ENCODE results near the gene MGLL.
A peak's percentile ranks its signal among the peaks of the same experiment; 100 is the strongest.

MGLL gene

DNA sequence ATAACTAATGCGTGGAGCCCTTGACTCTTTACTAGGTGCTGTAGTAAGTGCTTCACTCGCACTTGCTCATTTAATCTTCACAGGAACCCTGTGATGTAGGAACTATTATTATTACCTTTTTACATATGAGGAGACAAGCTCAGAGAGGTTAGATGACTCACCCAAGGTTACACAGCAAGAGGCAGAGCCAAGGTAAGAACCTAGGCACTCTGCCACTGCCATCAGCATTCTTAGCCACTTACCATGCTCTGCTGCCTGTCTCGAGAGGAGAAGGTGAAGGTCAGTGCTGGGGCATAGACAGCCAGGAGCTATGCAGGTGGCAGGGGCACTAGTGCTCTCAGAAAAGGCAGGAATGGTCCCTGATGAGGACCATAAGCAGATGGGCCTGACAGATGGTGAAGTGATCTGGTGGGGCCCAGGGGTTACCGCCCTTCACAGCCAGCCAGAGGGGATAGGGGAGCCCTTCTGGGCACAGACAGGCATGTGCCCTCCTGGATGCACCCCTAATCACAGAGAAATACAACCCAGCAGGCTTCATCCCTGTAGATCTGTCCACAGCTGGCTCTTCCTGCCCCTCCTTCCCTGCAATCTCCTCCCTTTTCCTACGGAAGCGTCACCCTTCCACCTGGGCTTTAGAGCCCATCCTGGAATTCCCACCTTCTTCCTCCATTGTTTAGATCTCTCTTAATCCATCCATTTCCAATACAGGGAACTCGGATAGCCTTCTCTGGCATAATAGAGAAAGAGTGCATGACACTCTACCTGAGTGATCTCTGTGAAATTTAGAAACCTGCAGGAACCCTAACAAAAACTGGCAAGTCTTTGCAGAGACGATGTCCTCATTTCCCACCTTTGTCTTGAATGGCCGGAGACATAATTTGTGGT is 122.7 kb downstream of the MGLL start:
- no peak for DNase-seq

DNA sequence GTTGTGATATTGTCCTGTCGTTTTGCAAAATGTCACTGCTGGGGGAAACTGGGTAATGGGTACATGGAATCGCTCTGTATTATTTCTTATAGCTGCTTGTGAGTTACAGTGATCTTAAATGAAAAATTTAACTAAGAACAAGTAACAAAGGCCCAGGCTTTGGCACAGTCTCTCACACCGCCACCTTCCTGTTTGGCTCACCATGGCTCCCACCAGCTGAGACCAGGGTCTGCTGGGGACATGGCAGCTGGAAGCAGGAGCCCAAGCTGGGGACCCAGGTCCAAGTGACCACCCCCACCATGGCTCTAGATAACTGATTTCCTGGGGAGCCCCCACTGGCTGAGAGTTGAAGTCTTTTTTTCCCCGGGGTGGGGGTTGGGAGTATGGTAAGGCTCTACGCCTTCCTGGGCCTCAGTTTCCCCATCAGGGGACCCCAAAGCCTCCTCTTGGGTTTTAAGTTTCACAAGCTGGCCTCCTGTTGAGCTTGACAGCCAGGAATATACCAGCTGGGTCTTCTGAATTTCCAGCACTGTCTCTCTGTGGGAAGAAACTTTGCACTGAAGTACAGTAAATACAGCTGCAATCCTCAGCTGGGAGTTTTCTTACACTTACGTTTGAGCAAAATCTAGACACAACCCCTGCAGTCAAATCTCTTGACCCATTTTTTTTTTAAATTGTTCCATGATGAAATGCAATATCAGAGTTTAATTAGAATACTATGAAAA is 123.5 kb downstream of the MGLL start:
- DNase-seq, result no peak

DNA sequence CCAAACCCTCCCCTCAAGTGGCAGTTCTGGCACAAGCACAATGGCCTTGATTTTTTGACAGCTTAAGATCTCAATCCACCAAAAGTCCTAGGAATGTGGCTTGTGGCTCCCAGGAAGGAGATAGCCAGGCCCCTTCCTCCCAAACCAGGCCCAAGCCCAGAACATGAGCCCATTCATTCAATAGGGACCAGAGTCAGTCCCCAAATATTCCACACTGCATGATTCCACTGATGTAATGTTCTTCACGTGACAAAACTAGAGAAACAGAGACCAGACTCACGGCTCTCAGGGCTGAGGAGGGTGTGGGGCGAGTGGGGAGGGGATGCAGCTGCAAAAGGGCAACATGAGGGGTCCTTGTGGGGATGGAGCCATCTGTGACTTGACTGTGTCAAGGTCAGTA is 124.0 kb downstream of the MGLL start:
- no peak for DNase-seq

DNA sequence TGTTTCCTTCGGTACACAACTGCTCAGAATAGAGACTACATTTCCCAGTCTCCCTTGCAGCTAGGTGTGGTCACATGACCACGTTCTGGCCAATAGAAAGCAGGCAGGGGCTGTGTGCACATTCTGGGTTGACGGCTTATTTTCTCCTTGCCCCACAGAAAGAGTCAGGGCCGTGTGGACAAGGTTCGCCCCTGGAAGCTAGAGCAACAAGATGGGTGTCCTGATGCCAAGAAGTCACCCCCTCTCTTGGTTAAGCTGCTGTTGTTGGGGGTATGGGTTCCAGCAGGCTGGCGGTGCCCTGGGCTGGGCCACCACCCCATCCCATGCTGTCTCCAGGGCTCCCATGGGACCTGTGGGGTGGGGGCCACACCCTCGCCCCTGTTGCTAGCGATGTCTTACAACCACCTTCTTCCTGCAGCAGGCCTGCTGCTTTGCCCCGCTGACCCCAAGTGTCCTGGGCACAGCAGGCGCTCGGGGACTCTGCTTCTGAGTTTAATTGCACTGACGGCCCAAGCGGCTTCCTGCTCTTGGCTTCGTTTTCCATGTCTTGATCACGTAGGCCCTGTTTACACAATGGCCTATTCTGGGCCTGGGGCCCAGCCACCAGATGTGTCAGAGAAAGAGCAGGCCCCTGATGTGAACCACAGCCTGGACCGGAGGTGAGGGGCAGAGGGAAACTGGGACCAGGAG is 124.6 kb downstream of the MGLL start:
- DNase-seq, result no peak

DNA sequence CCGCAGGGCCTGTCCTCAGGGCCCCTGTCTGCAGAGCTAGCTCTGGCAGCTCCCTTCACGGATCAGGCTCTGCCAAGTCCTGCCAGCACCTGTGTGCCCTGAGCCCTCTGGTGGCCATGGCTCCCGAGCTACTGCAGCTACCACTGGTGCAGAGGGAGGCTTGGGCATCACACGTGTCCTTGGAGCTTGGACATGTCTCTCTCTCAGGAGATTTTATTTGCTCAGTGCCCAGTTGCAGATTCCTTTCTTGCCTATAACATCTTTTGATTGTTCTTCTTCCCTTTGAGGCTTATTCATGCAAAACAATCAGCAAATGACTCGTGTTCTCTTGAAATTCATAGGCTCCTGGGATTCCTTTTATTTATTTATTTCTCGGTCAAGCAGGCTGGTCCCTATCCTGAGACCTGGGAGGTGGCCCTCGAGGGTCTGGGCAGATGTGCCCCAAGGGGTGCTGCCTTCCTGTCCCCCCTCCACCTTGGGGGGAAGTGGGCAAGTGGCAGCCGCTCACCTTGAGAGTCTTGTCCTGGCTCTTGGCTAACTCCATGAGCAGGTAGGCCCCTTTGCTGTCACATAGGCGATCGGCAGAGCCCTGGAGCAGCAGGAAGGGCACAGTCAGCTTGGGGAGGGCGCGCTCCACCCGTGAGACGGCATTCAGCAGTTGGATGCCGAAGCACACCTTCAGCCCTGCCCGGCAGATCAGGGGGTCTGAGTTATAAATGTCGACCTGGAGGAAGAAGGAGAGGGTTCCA is 127.7 kb downstream of the MGLL start:
- DNase-seq, result no peak

DNA sequence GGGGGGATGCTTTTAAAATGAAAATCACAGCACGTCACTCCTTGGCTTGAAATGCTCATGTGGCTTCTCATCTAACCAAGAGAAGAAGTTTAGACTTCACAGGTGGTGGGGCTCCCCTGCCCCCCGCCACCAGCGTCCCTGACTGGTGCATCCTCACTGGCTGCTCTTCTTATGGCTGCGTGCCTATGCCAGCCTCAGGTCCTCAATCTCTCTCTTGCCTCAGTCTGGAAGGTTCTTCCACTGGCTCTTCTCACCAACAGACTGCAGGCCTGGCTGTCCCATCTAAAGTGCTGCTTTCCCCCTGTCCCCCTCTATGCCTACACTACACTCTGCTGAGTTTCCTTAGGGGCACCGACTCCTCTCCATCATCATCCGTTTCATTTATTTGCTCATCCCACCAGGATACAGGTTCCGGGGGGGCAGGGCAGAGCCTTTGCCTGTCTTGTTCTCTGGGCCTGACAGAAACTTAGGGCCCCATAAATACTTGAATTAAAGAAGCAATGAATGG is 128.9 kb downstream of the MGLL start:
- no peak for DNase-seq

DNA sequence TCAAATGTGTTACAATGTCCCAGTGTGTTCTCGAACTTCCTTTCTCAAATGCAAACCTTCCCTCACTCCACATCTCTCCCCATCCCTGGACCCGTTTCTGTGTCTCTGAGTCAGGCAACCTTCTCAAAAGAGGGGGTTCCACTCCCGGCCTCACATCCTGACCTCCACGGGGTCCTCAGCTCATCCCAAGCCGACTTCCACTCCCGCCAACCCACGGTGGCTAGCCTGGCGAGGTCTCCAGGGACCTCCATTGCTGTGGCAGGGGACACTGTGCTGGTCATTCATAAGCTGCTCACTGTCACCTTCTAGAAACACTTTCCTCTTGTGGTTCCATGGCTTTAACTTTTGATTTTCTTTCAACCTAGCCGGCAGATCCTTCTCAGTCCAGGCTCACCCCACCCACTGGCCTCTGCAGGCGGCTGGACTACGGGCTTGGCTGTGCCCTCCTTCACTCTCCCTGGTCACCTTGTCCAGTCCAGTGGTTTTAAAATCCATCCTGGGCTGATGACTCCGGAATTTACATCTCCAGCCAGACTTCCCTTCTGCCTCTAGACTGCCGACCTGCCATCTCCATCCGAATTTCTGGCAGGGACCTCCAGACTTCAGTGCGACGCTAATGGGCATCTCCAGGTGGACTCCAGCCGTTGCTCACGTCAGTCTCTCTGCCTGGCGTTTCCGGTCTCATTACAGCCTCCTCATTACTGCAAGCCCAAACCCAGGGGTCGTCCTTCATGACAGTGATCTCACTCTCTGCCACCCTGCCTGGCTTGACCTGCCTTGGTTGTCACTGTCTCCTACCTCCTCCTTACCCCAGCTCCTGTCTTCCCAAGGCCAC is 129.6 kb downstream of the MGLL start:
- DNase-seq, result no peak

DNA sequence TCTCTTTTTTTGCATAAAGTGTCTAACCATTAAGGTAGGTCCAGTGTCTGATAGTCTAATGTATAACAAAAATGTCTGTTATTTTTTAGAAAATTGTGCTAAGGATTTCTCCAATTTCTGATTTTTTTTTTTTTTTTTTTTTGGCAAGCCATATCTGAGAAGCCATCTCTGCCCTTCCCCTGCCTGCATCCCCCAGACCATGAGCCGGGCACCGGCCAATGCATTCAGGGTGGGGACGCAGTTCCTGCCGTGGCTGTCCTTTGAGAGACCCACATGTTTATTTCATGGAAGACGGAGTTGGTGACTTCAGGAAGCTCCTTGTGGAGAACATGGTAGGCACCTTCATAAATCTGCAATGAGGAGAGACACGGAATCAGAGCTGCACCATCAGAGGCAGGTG is 130.3 kb downstream of the MGLL start:
- no peak for DNase-seq

DNA sequence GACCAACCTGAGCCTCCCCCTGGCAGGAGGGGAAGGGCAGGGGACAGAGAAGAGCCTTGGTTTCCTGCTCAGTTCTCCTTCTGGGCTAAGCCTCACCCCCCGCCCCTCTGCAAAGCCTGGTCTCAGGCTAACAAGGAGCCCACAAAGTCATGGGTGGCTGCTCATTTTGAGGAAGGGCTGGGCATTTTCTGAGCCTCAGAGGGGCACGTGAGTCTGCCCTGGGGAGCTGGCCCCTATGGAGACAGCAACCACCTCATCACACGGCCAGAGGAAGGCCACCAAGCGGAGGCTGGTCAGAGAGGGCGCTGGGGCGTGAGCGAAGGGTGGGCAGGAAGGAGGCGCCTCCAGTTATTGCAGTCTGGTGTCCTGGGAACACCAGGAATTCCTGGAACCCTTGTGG is 130.8 kb downstream of the MGLL start:
- no peak for DNase-seq

DNA sequence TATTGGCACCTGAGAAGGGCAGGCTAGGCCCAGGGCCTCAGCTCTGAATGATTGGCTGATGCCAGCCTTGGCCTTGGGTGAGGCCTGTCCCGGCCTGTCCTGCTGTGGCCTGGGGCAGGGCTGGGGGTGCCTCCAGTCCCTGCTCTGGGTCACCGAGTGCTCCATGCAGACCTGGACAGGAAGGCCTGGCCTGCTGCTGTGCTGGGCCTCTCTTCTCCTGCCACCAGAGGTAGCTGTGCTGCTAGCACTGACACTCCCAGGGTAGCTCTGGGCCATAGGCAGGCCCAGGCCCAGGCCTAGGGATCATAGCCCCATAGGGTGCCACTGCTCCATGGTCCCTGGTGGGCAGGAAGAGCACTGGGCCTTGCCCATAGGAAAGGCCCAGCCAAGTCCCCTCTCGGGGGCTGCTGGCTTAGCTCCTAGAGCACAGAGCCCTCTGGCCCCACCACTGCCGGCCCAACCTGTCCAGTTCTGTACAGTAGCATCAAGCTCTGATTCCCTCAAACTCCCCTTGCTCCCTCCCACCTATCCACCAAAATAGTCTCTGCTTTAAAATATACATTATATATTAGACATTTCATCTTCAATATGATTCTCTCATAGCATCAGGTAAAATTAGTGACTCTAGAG is 131.4 kb downstream of the MGLL start:
- DNase-seq, result no peak

DNA sequence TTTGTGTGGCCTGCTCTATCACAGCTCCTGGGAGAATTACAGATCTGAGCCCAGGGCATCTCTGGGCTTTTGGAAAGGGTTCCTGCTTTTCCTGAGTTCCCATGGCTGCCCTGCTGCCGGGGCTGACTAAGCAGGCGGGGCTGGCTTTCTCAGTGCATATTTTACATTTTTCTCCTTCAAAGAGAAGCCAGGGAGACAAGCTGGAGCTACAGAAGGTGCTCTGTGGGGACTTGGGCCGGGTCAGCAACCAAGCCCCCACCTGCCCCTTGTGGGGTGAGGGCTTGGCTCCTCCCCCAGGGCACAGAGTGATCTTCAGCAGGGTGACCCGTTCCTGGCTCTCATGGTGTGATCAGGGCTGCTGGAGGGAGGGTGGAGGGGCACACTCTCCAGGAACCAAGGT is 132.2 kb downstream of the MGLL start:
- DNase-seq, result peak; percentile 12

DNA sequence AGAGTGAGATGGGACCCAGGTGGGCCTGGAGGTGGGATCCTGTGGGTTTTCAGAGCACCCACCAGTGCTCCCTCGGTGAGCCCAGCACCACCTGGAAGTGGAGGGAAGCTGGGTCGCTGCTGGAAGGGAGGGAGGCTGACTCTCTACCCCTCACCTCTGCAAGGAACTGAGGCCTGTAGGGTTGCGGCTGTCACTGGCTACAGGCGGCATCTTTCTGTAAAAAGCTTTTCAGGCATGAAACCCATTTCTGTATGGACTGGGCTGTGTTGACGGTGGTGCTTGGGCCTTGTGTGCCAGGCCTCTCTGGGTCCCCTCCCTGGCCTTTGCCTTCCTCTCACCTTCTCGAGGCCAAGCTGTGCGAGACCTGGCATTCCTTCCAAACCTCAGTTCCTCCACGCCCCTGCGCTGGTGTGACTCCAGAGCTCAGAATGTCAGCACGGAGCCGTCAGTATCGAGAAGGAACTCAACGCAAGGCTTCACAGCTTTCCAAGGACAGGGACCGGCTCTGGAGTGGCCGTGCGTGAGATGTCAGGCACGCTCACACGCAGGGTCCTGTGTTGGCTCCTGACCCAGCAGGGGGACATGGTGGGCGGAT is 133.0 kb downstream of the MGLL start:
- no peak for DNase-seq

DNA sequence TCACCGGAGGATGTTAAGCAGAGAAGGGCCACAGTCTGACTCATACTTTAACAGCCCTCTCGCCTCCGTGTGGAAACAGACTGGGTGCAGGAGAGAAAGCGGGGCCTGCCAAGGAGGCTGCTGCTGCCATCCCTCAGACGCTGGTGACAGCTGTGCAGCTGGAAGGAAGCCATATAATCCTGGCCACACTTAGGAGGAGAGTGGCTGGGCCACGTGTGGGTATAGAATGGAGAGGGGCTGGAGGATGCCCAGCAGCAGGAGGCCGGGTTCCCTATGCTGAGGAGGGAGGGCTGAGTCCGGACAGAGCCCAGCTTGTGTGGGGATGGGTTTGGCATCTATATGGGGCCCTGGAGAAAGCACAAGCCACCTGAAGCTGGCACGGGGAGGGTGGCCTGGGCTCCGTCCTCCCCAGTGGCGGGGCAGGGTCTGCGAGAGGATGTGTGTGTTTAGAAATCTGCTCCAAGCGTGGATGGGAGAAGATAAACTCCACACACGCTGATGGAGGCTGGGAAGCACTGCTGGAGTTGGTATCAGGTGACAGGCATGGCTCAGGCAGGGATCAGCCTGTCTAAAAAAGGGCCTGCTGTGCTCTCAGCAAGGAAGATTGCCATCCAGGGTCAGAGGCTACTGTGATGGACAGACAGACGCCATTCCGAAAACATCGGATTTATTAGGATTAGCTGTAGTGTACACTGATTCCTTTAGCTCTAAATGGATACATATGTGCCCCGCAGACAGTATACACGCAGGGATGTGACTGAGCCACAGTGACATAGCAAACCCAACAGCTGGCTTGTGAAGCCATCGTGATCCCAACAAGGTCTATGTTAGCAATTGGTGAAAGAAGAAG is 133.7 kb downstream of the MGLL start:
- no peak for DNase-seq

DNA sequence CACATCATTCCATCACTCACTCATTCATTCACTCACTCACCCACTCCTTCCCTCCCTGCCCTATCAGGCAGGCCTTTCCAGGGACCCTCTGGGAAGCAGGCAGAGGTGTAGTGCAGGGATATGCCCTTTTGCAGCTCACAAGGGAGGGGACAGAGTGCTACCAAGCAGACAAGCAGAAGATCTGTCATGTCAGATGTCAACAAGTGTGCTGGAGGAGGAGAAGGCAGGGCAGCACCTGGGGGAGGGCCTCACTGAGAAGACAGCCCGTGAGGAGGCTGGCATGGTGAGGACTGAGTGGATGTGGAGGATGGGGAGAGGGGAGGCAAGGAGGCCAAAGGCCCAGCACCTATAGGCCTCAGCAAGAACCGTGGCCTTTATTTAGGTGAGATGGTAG is 134.3 kb downstream of the MGLL start:
- DNase-seq, result no peak

DNA sequence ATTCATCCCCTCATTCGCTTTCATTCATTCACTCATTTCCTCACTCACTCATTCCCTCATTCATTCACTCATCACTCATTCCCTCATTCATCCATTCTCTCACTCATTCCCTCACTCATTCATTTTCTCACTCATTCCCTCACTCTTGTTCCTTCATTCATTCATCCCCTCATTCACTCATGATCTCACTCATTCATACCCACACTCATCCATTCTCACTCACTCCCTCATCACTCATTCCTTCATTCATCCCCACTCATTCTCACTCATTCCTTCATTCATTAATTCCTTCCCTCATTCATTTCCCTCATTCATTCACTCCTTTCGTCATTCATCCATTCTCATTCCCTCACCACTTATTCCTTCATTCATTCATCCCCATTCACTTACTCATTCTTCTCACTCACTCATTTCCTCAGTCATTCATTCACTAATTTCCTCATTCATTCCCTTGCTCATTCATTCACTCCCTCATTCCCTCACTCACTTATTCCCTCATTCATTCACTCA is 135.0 kb downstream of the MGLL start:
- DNase-seq, result no peak

DNA sequence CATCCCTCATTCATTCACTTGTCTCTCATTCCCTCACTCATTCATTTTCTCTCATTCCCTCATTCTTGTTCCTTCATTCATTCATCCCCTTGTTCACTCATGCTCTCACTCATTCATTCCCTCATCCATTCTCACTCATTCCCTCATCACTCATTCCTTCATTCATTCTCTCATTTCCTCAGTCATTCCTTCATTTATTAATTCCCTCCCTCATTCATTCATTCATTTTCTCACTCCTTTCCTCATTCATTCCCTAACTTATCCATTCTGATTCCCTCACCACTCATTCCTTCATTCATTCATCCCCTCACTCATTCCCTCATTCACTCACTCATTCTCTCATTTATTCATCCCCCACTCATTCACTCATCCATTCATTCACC is 135.8 kb downstream of the MGLL start:
- no peak for DNase-seq

DNA sequence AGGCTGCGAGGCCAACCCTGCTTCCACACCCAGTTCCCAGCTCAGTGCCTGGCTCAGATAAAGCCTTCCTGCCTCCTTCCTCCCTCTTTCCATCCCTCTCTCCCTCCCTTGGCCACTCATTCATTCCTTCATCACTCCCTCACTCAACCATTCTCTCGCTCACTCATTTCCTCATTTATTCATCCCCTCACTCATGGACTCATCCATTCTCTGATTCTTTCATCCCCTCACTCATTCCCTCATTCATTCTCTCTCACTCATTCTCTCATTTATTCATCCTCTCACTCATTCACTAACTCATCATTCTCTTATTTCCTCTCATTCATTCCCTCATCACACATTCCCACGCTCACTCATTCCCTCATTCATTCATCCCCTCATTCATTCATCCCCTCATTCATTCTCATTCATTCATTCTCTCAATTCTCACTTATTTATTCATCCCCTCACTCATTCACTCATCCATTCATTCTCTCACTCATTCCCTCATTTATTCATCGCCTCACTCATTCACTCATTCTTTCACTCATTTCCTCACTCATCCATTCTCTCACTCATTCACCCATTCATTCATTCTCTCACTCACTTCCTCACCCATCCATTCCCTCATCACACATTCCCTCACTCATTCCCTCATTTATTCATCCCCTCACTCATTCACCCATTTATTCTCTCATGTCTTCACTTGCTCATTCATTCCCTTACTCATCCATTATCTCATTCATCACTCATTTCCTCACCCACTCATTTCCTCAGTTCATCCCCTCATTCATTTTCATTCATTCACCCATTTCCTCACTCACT is 136.4 kb downstream of the MGLL start:
- no peak for DNase-seq

DNA sequence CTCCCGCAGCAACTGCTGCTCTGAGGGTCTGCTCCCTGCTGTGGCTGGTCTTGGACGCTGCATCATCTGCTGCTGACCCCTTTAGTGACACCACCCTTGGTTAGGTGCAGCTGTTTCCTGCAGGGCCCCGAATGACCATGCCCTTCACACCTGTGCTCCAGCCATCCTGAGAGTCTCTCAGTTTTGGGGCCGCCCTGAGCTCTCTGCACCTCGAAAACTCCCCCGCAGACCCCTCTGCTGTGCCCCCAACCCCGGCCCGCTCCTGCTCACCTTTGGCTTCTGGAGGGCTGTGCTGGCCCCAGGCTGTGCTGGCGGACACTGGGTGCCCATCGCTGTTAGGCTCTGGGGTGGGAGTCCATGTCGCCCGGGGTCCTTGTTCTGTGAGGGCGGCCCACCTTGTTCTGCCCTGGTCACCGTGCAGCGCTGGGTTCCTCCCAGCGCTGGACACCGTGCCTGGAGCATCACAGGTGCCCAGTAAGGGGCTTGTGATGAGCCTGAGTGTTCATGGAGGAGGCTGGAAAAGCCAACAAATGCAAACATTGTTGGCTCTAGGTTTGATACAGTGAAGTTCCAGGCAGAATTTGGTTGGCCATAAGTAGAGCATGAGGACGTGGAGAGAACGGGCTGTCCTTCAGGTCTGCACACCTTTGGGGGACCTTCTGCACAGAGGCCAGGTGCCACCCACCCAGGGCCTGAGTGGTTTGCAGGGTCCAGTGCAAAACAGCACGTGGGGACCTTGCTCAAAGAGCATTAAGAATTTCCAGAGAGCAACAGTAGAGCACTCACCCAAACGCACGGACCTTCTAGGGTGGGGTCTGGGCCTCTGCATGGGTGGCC is 137.2 kb downstream of the MGLL start:
- DNase-seq, result no peak

Data from amniotic stem cell (primary cell).